Measurements from ENCODE around the gene DMXL2. TPM values are rescaled to one million over a fixed set of nuclear protein-coding genes. Genes with fewer than 3 reads are reported as not detected.
A peak's percentile ranks its signal among the peaks of the same experiment; 100 is the strongest.
"Not testable (repeated sequence)": the region's sequence is repeated elsewhere in the genome, so short reads cannot be mapped to it uniquely, and the experiment has no call there.

The DMXL2 gene
- total RNA-seq, 2 donors from 2014 or later: 10.0 to 22.2 TPM

GRCh38 chr15:51576911-51577500, 45.6 kb downstream of the DMXL2 start:
- H3K27ac ChIP-seq: peak overlapping the region; percentile 6 to 46
- TF ChIP-seq, protein P1, sequence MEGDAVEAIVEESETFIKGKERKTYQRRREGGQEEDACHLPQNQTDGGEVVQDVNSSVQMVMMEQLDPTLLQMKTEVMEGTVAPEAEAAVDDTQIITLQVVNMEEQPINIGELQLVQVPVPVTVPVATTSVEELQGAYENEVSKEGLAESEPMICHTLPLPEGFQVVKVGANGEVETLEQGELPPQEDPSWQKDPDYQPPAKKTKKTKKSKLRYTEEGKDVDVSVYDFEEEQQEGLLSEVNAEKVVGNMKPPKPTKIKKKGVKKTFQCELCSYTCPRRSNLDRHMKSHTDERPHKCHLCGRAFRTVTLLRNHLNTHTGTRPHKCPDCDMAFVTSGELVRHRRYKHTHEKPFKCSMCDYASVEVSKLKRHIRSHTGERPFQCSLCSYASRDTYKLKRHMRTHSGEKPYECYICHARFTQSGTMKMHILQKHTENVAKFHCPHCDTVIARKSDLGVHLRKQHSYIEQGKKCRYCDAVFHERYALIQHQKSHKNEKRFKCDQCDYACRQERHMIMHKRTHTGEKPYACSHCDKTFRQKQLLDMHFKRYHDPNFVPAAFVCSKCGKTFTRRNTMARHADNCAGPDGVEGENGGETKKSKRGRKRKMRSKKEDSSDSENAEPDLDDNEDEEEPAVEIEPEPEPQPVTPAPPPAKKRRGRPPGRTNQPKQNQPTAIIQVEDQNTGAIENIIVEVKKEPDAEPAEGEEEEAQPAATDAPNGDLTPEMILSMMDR (IDR thresholded peaks at IDR 0.05): no peak
- H3K36me3 ChIP-seq: no peaks in the 10 kb centered on the region
- no peaks in the 10 kb centered on the region for H3K9me3 ChIP-seq
- DNase-seq (ENCODE audit: low spot score): no peak
- no peaks in the 10 kb centered on the region for H3K27me3 ChIP-seq
- H3K4me1 ChIP-seq: peaks cover 0 to 15% of the 10 kb centered on the region in 2 donors
- H3K4me3 ChIP-seq: no peak overlapping the region

- H3K4me1 ChIP-seq: peaks cover 0 to 15% of the 10 kb centered on the region in 2 donors
- TF ChIP-seq, protein P1 (IDR thresholded peaks at IDR 0.05): no peak
- DNase-seq (ENCODE audit: low spot score): no peak
- no peaks in the 10 kb centered on the region for H3K9me3 ChIP-seq
- peak overlapping the region in 1 of 2 donors; percentile 5 for H3K27ac ChIP-seq
- H3K36me3 ChIP-seq: no peaks in the 10 kb centered on the region
- H3K27me3 ChIP-seq: no peaks in the 10 kb centered on the region
- no peak overlapping the region for H3K4me3 ChIP-seq
These were observed 46.2 kb downstream of the DMXL2 start for GRCh38 chr15:51576286-51576850.

DNA sequence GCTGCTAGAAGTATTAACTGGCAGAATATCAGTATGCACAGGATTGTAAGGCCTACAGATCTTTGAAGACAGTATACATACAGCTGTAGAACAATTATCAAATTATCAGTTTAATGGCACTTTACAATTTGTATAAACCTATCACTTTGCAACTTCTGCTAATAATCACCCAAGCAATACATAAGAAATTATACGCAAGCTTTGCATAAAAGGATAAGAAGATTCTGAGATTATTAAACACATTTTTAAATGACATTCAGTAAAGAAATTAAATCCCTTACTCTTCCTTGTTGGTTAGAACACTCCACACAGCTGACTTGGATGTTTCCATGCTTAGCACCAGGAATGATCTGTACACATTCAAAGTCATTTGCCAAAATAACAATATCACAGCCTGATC, 46.8 kb downstream of the DMXL2 start:
- no peaks in the 10 kb centered on the region for H3K27me3 ChIP-seq
- H3K4me1 ChIP-seq: peaks cover 0 to 9% of the 10 kb centered on the region in 2 donors
- no peak for DNase-seq (ENCODE audit: low spot score)
- no peaks in the 10 kb centered on the region for H3K36me3 ChIP-seq
- no peak overlapping the region for H3K4me3 ChIP-seq
- H3K27ac ChIP-seq: no peak overlapping the region
- no peaks in the 10 kb centered on the region for H3K9me3 ChIP-seq
- TF ChIP-seq, protein P1 (IDR thresholded peaks at IDR 0.05): no peak

DNA sequence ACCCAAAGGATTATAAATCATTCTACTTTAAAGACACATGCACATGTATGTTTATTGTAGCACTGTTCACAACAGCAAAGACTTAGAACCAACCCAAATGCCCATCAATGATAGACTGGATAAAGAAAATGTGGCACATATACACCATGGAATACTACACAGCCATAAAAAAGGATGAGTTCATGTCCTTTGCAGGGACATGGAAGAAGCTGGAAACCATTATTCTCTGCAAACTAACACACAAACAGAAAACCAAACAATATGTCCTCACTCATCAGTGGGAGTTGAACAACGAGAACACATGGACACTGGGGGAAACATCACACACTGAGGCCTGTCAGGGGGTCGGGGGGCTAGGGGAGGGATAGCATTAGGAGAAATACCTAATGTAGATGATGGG, 49.2 kb downstream of the DMXL2 start:
- not testable (repeated sequence) for H3K4me1 ChIP-seq; H3K36me3 ChIP-seq; H3K27me3 ChIP-seq; DNase-seq (ENCODE audit: low spot score); H3K9me3 ChIP-seq; H3K27ac ChIP-seq; H3K4me3 ChIP-seq

DNA sequence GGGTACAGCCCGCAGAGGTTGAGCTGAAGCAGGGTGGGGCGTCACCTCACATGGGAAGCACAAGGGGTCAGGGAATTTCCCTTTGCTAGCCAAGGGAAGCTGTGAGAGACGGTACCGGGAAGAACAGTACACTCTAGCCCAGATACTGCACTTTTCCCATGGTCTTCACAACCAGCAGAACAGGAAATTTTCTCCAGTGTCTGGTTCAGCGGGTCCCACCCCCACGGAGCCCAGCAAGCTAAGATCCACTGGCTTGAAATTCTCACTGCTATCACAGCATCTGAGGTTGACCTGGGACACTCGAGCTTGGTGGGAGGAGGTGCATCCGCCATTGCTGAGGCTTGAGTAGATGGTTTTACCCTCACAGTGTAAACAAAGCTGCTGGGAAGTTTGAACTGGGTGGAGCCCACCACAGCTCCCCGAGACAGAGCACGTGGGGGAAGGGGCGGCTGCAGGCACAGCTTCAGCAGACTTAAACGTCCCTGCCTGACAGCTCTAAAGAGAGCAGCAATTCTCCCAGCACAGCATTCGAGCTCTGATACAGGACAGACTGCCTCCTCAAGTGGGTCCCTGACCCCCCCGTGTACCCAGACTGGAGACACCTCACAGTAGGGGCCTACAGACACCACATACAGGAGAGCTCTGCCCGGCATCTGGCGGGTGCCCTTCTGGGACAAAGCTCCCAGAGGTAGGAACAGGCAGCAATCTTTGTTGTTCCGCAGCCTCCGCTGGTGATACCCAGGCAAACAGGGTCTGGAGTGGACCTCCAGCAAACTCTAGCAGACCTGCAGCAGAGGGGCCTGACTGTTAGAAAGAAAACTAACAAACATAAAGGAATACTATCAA, 53.4 kb downstream of the DMXL2 start:
- not testable (repeated sequence) for H3K4me3 ChIP-seq; H3K27me3 ChIP-seq; H3K9me3 ChIP-seq; DNase-seq (ENCODE audit: low spot score); H3K36me3 ChIP-seq; H3K27ac ChIP-seq; H3K4me1 ChIP-seq

DNA sequence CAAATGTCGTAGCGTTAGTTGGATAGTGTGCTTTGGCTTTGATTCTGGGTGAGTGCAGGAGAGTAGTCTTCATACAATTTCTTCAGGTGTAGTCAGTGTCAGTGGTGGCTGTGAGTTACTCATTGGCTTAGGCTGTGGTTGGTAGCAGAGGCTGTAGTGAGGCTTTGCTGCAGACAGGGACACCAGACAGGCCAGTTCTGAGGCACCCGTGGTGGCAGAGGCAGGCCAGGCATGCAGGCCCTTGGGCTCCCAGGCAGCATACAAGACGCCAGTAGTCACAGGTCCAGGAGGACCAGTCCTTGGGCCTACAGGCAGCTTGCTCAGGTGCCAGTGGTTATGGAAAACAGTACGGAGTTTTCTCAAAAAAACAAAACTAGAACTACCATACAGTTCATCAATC, 61.3 kb downstream of the DMXL2 start:
- Histone ChIP-seq H3K4me3 (no peak overlapping the region), H3K4me1 (no peaks in the 10 kb centered on the region), H3K27me3 (no peaks in the 10 kb centered on the region), H3K9me3 (no peaks in the 10 kb centered on the region), H3K27ac (no peak overlapping the region), H3K36me3 (no peaks in the 10 kb centered on the region)
- DNase-seq (ENCODE audit: low spot score): no peak
- TF ChIP-seq, protein P1 (IDR thresholded peaks at IDR 0.05): no peak
